NCI-H146 treated with DMSO at 0.1 percent for 48 hours (cell line): ENCODE results near the gene BIRC5.
A peak's percentile ranks its signal among the peaks of the same experiment; 100 is the strongest.

Experiments
- DNase-seq: peaks from one replicate; lab custom pipeline; 2025; ENCODE audit not compliant: unreplicated experiment; lab: John Stamatoyannopoulos, UW

The BIRC5 gene

DNA sequence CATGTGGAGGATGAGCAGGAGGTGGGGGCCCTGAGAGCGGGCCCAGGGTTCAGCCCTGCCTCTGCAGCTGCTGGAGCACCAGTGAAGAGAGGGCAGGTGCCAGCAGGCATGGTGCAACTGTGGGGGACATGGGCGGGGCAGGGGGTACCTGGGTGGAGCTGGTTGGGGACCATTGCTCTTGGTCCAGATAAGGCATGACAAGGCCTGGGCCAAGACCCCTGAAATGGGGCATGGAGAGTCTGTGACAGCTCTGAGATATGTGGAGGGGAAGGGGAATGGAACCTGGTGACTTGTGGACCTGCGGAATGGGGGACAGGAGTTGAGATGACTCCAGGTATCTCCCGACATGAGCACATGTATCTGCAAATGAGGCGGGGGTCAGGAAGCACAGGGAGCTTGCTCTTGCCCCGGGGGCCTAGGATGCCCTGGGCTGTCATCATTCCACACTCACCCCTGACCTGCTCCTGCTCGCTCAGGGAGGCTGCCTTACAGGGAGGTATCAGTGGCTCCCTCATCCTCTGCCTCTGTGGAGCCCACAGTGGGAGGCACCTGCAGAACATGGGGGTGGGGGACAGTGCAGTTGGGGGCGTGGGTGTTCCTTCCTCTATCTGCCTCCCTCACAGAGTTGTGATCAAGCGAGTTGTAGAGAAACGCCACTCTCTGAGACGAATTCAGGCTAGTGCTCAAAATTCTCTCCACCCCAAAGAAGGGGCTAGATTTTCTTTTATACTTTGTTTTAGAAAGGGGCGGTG lies 57.5 kb downstream of the BIRC5 start:
- DNase-seq = no peak

- DNase-seq = peak; percentile 29
These were observed 58.3 kb downstream of the BIRC5 start for GRCh38 chr17:78272181-78272913.

DNA sequence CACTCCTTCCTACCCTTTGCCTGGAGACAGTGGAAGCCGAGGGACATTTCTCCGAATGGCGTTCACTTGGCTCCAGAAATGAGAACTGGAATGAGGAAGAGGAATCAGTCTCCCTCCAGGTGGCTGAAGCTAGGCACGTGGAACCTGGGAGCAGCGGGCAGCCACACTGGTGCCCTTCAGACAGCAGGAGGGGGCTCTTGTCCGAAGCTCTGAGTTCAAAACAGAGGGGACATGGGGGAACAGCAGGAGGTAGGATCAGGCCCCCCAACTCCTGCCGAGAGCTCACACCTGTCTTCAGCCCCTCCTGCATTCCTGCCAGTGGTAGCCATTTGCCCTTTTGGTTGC lies 58.8 kb downstream of the BIRC5 start:
- no peak for DNase-seq

DNA sequence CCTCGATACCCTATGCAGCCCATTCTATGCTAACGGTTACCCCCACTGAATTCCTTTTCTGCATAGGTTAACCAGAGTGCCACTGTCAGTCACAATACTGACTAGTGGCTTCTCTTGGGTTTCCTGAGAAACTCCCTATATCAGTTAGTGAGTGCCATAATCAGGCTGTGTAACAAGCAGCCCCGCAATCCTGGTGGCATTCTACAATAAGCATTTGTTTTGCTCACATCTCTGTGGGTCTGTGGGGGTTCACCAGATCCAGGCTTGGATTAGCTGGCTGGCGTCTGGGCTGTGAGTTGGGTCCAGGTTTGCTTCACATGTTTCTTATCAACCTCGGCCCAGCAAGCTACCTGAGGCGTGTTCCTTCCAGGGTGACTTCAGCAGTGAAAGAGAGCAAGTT lies 59.8 kb downstream of the BIRC5 start:
- DNase-seq = no peak
